ENCODE measurements around the gene ACOXL. TPM values are rescaled to one million over a fixed set of nuclear protein-coding genes. Genes with fewer than 3 reads are reported as not detected.
"Not testable (repeated sequence)": the region's sequence is repeated elsewhere in the genome, so short reads cannot be mapped to it uniquely, and the experiment has no call there.

Gene ACOXL
- total and polyA plus RNA-seq, 9 donors, result 0.08 to 0.56 (median 0.19) TPM

- H3K9me3 ChIP-seq (replicated peaks; ENCODE audit: control insufficient read depth, low read depth, low read length), result no peaks in the 10 kb centered on the region
- H3K4me1 ChIP-seq (ENCODE audit: control insufficient read depth, insufficient read depth, low read length), result no peaks in the 10 kb centered on the region
- H3K27me3 ChIP-seq (ENCODE audit: control insufficient read depth, insufficient read depth, low read length), result no peaks in the 10 kb centered on the region
- WGBS (ENCODE audit: insufficient coverage), result 96% methylated on average over 2 of the region's 8 CpGs
- DNase-seq, result no peak
- no peak overlapping the region for H3K27ac ChIP-seq (ENCODE audit: low read length)
- no peak overlapping the region for H3K4me3 ChIP-seq (ENCODE audit: low read length)
- no peaks in the 10 kb centered on the region for H3K36me3 ChIP-seq (ENCODE audit: control insufficient read depth, insufficient read depth, low read length)
Observed at GRCh38 chr2:110852541-110853263, 120.3 kb downstream of the ACOXL start.

GRCh38 chr2:110853516-110853915, 121.1 kb downstream of the ACOXL start:
- WGBS (ENCODE audit: insufficient coverage), result no CpG with 5 or more reads among the region's 5 CpGs

DNA sequence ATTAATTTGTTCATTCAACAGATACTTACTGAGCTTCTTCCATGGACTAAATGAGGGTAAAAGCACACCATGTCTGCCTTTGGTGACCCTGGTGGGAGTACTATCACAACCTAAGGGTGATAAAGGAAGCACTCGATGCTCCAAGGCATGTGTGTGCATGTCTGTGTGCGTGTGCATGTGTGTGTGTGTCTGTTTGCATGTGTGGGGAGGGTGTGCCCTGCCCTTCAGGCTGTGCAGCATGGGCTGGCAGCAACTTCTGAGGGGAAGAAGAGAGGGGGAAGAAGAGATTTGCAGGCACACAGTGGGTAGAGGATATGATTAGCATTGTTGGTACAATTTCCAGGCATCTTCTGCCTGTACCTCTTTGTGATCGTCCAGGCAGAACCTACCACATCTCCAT, 121.6 kb downstream of the ACOXL start:
- H3K4me3 ChIP-seq (ENCODE audit: low read length), result no peak overlapping the region
- peaks cover 7% of the 10 kb centered on the region for H3K4me1 ChIP-seq (ENCODE audit: control insufficient read depth, insufficient read depth, low read length)
- no peak overlapping the region for H3K27ac ChIP-seq (ENCODE audit: low read length)
- no peaks in the 10 kb centered on the region for H3K27me3 ChIP-seq (ENCODE audit: control insufficient read depth, insufficient read depth, low read length)
- no peaks in the 10 kb centered on the region for H3K9me3 ChIP-seq (replicated peaks; ENCODE audit: control insufficient read depth, low read depth, low read length)
- no peaks in the 10 kb centered on the region for H3K36me3 ChIP-seq (ENCODE audit: control insufficient read depth, insufficient read depth, low read length)
- WGBS (ENCODE audit: insufficient coverage), result 93% methylated on average over 2 of the region's 3 CpGs
- DNase-seq, result no peak

More at GRCh38 chr2:110853516-110853915, 121.1 kb downstream of the ACOXL start:
- H3K27ac ChIP-seq (ENCODE audit: low read length), result no peak overlapping the region
- H3K36me3 ChIP-seq (ENCODE audit: control insufficient read depth, insufficient read depth, low read length), result no peaks in the 10 kb centered on the region
- no peak for DNase-seq
- H3K4me3 ChIP-seq (ENCODE audit: low read length), result no peak overlapping the region
- no peaks in the 10 kb centered on the region for H3K27me3 ChIP-seq (ENCODE audit: control insufficient read depth, insufficient read depth, low read length)
- H3K9me3 ChIP-seq (replicated peaks; ENCODE audit: control insufficient read depth, low read depth, low read length), result no peaks in the 10 kb centered on the region
- peaks cover 4% of the 10 kb centered on the region for H3K4me1 ChIP-seq (ENCODE audit: control insufficient read depth, insufficient read depth, low read length)

DNA sequence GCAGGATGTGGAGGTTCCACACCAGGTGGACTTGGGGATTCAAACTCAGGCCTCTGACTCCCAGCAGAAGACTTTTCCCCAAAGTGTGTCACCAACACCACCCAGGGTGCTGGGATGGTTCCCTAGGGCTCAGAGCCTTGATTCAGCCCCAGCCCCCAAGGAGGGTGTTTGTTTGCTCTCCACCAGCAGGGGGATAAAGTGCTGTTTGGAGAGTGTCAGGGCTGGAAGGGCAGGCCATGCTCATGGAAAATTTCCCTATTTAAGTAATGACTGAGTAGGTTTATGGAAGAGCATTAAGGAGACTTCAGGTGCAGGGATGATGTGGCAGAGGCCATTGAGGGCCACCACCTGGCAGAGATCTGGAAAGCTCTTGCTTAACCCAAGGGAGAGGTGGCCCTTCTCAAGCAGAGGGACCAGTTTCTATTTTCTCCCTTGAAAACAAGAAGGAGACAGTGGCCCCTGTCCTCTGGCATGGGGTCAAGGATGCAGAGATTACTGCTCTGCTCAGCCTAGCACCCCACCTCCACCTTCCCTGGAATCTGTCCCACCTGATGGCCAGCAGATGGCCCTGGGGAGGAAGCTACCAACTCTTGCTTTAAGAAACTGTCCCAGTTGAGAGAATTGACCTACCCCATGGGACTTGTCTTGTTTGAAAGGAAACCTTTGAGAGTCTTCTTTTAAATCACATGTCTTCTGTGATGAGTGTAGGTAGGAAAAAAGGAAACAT, 122.1 kb downstream of the ACOXL start:
- Histone ChIP-seq H3K36me3 (ENCODE audit: control insufficient read depth, insufficient read depth, low read length) (no peaks in the 10 kb centered on the region), H3K4me3 (ENCODE audit: low read length) (no peak overlapping the region), H3K27me3 (ENCODE audit: control insufficient read depth, insufficient read depth, low read length) (peaks cover 5% of the 10 kb centered on the region), H3K27ac (ENCODE audit: low read length) (no peak overlapping the region), H3K9me3 (replicated peaks; ENCODE audit: control insufficient read depth, low read depth, low read length) (no peaks in the 10 kb centered on the region), H3K4me1 (ENCODE audit: control insufficient read depth, insufficient read depth, low read length) (peaks cover 12% of the 10 kb centered on the region)
- DNase-seq, result no peak

DNA sequence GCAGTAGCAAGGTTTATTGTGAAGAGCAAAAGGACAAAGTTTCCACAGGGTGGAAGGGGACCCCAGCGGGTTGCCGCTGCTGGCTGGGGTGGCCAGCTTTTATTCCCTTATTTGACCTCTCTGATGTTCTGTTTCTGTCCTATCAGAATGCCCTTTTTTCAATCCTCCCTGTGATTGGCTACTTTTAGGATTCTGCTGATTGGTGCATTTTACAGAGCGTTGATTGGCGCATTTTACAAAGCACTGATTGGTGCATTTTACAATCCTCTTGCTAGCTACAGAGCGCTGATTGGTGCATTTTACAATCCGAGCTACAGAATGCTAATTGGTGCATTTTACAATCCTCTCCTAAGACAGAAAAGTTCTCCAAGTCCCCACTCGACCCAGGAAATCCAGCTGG, 123.5 kb downstream of the ACOXL start:
- peaks cover 10% of the 10 kb centered on the region for H3K27me3 ChIP-seq (ENCODE audit: control insufficient read depth, insufficient read depth, low read length)
- H3K9me3 ChIP-seq (replicated peaks; ENCODE audit: control insufficient read depth, low read depth, low read length); DNase-seq; H3K4me3 ChIP-seq (ENCODE audit: low read length); H3K27ac ChIP-seq (ENCODE audit: low read length); H3K36me3 ChIP-seq (ENCODE audit: control insufficient read depth, insufficient read depth, low read length): not testable (repeated sequence)
- 88% methylated on average over 5 of the region's 7 CpGs for WGBS (ENCODE audit: insufficient coverage)
- H3K4me1 ChIP-seq (ENCODE audit: control insufficient read depth, insufficient read depth, low read length), result peaks cover 18% of the 10 kb centered on the region

- Histone ChIP-seq H3K27me3 (ENCODE audit: control insufficient read depth, insufficient read depth, low read length) (peaks cover 13% of the 10 kb centered on the region), H3K27ac (ENCODE audit: low read length) (no peak overlapping the region), H3K36me3 (ENCODE audit: control insufficient read depth, insufficient read depth, low read length) (no peaks in the 10 kb centered on the region), H3K4me3 (ENCODE audit: low read length) (no peak overlapping the region), H3K9me3 (replicated peaks; ENCODE audit: control insufficient read depth, low read depth, low read length) (no peaks in the 10 kb centered on the region), H3K4me1 (ENCODE audit: control insufficient read depth, insufficient read depth, low read length) (peaks cover 18% of the 10 kb centered on the region)
- DNase-seq, result peak; percentile 48
- 46% methylated on average over 9 of the region's 12 CpGs for WGBS (ENCODE audit: insufficient coverage)
Observed at GRCh38 chr2:110858135-110858725, 125.9 kb downstream of the ACOXL start.

DNA sequence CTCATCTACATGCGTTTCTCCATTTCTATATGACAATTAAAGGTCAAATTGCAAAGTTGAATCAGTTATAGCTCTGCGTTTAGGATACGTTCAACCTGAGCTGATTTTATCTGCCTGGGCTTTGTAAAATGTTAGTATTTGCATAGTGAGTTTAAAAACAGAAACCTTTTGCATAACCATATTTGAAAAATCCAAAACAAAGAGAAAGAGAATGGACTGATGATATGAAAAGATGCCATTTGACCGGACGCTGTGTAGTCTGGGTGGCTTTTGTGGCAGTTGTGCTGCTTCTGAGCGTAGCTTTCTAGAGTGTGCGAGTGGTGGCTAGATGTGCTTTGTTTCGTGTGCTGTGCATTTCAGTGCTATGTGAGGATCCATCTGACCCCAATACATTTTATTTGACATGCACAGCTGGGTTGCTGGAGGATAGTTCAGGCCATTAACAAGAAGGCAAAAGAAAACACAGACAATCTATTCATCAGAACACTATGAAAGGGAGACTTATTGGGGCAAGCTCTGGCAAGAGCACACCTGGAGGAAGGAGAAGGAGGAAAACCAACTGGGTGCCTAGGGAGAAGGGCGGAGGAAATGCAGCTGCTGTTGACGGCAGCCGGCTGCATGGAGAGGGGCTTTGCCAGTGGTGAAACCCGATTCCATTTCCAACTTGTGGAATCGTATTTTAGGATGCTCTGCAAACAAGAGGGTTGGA, 126.8 kb downstream of the ACOXL start:
- Histone ChIP-seq H3K27ac (ENCODE audit: low read length) (peak overlapping the region; percentile 35), H3K27me3 (ENCODE audit: control insufficient read depth, insufficient read depth, low read length) (peaks cover 13% of the 10 kb centered on the region), H3K4me1 (ENCODE audit: control insufficient read depth, insufficient read depth, low read length) (peaks cover 18% of the 10 kb centered on the region), H3K4me3 (ENCODE audit: low read length) (no peak overlapping the region), H3K36me3 (ENCODE audit: control insufficient read depth, insufficient read depth, low read length) (no peaks in the 10 kb centered on the region), H3K9me3 (replicated peaks; ENCODE audit: control insufficient read depth, low read depth, low read length) (no peaks in the 10 kb centered on the region)
- DNase-seq, result peak; percentile 37
- WGBS (ENCODE audit: insufficient coverage), result 22% methylated on average over 5 of the region's 13 CpGs

- DNase-seq, result no peak
- Histone ChIP-seq H3K9me3 (replicated peaks; ENCODE audit: control insufficient read depth, low read depth, low read length) (no peaks in the 10 kb centered on the region), H3K27ac (ENCODE audit: low read length) (no peak overlapping the region), H3K4me1 (ENCODE audit: control insufficient read depth, insufficient read depth, low read length) (peaks cover 18% of the 10 kb centered on the region), H3K4me3 (ENCODE audit: low read length) (no peak overlapping the region), H3K27me3 (ENCODE audit: control insufficient read depth, insufficient read depth, low read length) (peaks cover 13% of the 10 kb centered on the region), H3K36me3 (ENCODE audit: control insufficient read depth, insufficient read depth, low read length) (no peaks in the 10 kb centered on the region)
- 72% methylated on average over 7 of the region's 8 CpGs for WGBS (ENCODE audit: insufficient coverage)
Observed at GRCh38 chr2:110860630-110861029, 128.3 kb downstream of the ACOXL start.

GRCh38 chr2:110861616-110862260, 129.4 kb downstream of the ACOXL start:
- no peak for DNase-seq
- WGBS (ENCODE audit: insufficient coverage), result 63% methylated on average over 15 of the region's 17 CpGs
- H3K36me3 ChIP-seq (ENCODE audit: control insufficient read depth, insufficient read depth, low read length), result no peaks in the 10 kb centered on the region
- peaks cover 18% of the 10 kb centered on the region for H3K4me1 ChIP-seq (ENCODE audit: control insufficient read depth, insufficient read depth, low read length)
- H3K9me3 ChIP-seq (replicated peaks; ENCODE audit: control insufficient read depth, low read depth, low read length), result no peaks in the 10 kb centered on the region
- no peak overlapping the region for H3K27ac ChIP-seq (ENCODE audit: low read length)
- H3K4me3 ChIP-seq (ENCODE audit: low read length), result no peak overlapping the region
- H3K27me3 ChIP-seq (ENCODE audit: control insufficient read depth, insufficient read depth, low read length), result peaks cover 13% of the 10 kb centered on the region

Data from muscle of leg (tissue), 11 donors.